ENCODE results near the gene PIK3AP1.
"Not testable (repeated sequence)": the region's sequence is repeated elsewhere in the genome, so short reads cannot be mapped to it uniquely, and the experiment has no call there.

Gene PIK3AP1

GRCh38 chr10:96570983-96571964 lies 149.0 kb downstream of the PIK3AP1 start:
- no peak for DNase-seq

GRCh38 chr10:96570511-96570910 lies 149.8 kb downstream of the PIK3AP1 start:
- no peak for DNase-seq

- no peak for DNase-seq
These were observed 151.9 kb downstream of the PIK3AP1 start for GRCh38 chr10:96568402-96568801.

GRCh38 chr10:96565774-96566173 lies 154.5 kb downstream of the PIK3AP1 start:
- no peak for DNase-seq

- DNase-seq: no peak
These were observed 159.1 kb downstream of the PIK3AP1 start for GRCh38 chr10:96560966-96561887.

GRCh38 chr10:96560489-96560888 lies 159.8 kb downstream of the PIK3AP1 start:
- no peak for DNase-seq

- no peak for DNase-seq
These were observed 164.3 kb downstream of the PIK3AP1 start for GRCh38 chr10:96556003-96556402.

GRCh38 chr10:96555330-96555729 lies 165.0 kb downstream of the PIK3AP1 start:
- no peak for DNase-seq

GRCh38 chr10:96548589-96548988 lies 171.7 kb downstream of the PIK3AP1 start:
- DNase-seq: no peak

GRCh38 chr10:96545558-96545957 lies 174.8 kb downstream of the PIK3AP1 start:
- not testable (repeated sequence) for DNase-seq
